NCI-H2196 (cell line): ENCODE data around the gene ENO3.
"Not testable (repeated sequence)": the region's sequence is repeated elsewhere in the genome, so short reads cannot be mapped to it uniquely, and the experiment has no call there.

Source experiments
- DNase-seq: peaks from one replicate; lab custom pipeline; 2025; ENCODE audit not compliant: unreplicated experiment; lab: John Stamatoyannopoulos, UW

The ENO3 gene

GRCh38 chr17:4950746-4951204 is at the start of gene ENO3:
ENO3 (plus strand) TSS chr17:4951119; CDS start chr17:4951830, 711 bp downstream.
- peak; percentile 10 for DNase-seq

- no peak for DNase-seq
These were observed 49.1 kb upstream of the ENO3 start for GRCh38 chr17:4901648-4902344.

- no peak for DNase-seq
These were observed 48.4 kb upstream of the ENO3 start for GRCh38 chr17:4902540-4902939.

- peak; percentile 66 for DNase-seq
These were observed 47.7 kb upstream of the ENO3 start, which contains the start of gene CHRNE for GRCh38 chr17:4903051-4903818. CHRNE (minus strand) TSS chr17:4903098; CDS start chr17:4903063, 35 bp downstream.

- not testable (repeated sequence) for DNase-seq
These were observed 44.3 kb upstream of the ENO3 start for GRCh38 chr17:4906642-4907041.

- no peak for DNase-seq
These were observed 42.6 kb upstream of the ENO3 start for GRCh38 chr17:4908301-4908700.

- DNase-seq: peak; percentile 72
These were observed 42.0 kb upstream of the ENO3 start for GRCh38 chr17:4908711-4909496.

- DNase-seq: no peak
These were observed 36.9 kb upstream of the ENO3 start for GRCh38 chr17:4913994-4914393.

- DNase-seq: not testable (repeated sequence)
These were observed 36.4 kb upstream of the ENO3 start for GRCh38 chr17:4914551-4914950.

GRCh38 chr17:4919511-4920047 is 31.3 kb upstream of the ENO3 start:
- no peak for DNase-seq

- DNase-seq: no peak
These were observed 30.4 kb upstream of the ENO3 start for GRCh38 chr17:4920351-4921048.

GRCh38 chr17:4921320-4921719 is 29.6 kb upstream of the ENO3 start:
- no peak for DNase-seq

GRCh38 chr17:4926577-4927335 is 24.2 kb upstream of the ENO3 start:
- not testable (repeated sequence) for DNase-seq

- no peak for DNase-seq
These were observed 22.0 kb upstream of the ENO3 start for GRCh38 chr17:4928881-4929280.

GRCh38 chr17:4931963-4932362 is 19.0 kb upstream of the ENO3 start, which contains the start of gene GP1BA:
GP1BA (plus strand) TSS chr17:4932277; CDS start chr17:4932605, 328 bp downstream.
- no peak for DNase-seq

- DNase-seq: no peak
These were observed 18.2 kb upstream of the ENO3 start for GRCh38 chr17:4932756-4933155.

GRCh38 chr17:4933646-4934045 is 17.3 kb upstream of the ENO3 start:
- no peak for DNase-seq

GRCh38 chr17:4934173-4934979 is 16.5 kb upstream of the ENO3 start:
- DNase-seq: peak; percentile 21

GRCh38 chr17:4935650-4936049 is 15.3 kb upstream of the ENO3 start:
- no peak for DNase-seq
